GM20000 (cell line): ENCODE measurements around the gene TTC33.

Experiments used
- DNase-seq: peaks from one replicate; pipeline ENCODE4 v3.0.0; 2012; ENCODE audit warnings: low spot score
- TF ChIP-seq, protein P1 (sequence below): IDR thresholded peaks from 2 replicates; pipeline ENCODE4 v1.5.1; 2012; ENCODE audit warnings: mild to moderate bottlenecking, control low read depth; ENCODE audit errors: extremely low read depth, missing control alignments

The TTC33 gene, protein sequence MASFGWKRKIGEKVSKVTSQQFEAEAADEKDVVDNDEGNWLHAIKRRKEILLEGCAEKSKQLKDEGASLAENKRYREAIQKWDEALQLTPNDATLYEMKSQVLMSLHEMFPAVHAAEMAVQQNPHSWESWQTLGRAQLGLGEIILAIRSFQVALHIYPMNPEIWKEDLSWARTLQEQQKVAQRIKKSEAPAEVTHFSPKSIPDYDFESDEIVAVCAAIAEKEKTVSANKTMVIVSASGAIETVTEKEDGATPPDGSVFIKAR

DNA sequence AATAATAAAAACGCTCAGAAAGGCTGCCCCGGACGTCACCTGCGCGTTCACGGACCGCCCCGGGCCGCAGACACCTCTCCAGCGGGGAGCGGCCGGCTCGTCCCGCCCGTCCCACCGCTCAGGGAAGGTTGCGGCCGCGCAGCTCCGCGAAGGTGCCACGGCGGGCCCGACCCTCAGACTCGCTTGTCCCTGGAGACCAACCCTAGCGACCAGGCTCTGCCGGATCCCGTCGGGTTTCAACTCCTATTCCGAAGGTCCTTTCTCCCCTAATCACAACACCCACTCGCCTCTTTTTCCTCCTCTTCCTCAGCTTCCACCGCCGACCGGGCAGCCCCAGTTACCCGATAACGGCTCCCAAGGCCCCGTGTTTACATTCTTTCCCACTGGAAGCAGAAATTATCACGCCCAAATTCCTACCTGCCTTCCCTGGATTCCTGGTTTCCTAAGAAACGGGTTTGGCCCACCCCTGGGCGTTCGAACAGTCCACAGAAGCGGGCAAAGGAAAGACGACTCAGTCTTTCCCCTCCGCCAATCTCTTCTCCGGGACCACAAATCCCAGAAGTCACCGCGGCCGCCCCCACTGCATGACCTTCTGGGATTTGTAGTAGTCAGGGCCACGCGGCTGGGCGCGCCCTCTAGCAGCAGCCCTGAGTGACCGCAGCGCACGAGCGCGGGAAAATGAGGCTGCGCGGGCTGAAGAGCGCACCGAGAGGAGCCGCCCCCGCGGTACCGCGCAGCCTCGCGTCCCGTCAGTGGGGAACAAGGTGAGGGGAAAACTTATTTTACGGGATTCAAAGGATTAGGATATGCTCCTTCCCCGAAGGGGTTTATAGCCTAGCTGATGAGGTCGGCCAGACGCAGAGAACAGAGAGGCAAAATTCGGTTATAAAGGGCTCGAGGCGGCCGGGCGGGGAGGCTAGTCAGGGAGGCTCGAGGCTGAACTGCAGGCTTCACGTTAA, at the start of gene TTC33:
TTC33 (minus strand) TSS at position 555 of the 959 bp plus-strand sequence. CDS start 8,943 bp downstream, outside the sequence.
- TF ChIP-seq, protein P1, sequence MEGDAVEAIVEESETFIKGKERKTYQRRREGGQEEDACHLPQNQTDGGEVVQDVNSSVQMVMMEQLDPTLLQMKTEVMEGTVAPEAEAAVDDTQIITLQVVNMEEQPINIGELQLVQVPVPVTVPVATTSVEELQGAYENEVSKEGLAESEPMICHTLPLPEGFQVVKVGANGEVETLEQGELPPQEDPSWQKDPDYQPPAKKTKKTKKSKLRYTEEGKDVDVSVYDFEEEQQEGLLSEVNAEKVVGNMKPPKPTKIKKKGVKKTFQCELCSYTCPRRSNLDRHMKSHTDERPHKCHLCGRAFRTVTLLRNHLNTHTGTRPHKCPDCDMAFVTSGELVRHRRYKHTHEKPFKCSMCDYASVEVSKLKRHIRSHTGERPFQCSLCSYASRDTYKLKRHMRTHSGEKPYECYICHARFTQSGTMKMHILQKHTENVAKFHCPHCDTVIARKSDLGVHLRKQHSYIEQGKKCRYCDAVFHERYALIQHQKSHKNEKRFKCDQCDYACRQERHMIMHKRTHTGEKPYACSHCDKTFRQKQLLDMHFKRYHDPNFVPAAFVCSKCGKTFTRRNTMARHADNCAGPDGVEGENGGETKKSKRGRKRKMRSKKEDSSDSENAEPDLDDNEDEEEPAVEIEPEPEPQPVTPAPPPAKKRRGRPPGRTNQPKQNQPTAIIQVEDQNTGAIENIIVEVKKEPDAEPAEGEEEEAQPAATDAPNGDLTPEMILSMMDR, result peak; percentile 96
- DNase-seq, result peak; percentile 93

DNA sequence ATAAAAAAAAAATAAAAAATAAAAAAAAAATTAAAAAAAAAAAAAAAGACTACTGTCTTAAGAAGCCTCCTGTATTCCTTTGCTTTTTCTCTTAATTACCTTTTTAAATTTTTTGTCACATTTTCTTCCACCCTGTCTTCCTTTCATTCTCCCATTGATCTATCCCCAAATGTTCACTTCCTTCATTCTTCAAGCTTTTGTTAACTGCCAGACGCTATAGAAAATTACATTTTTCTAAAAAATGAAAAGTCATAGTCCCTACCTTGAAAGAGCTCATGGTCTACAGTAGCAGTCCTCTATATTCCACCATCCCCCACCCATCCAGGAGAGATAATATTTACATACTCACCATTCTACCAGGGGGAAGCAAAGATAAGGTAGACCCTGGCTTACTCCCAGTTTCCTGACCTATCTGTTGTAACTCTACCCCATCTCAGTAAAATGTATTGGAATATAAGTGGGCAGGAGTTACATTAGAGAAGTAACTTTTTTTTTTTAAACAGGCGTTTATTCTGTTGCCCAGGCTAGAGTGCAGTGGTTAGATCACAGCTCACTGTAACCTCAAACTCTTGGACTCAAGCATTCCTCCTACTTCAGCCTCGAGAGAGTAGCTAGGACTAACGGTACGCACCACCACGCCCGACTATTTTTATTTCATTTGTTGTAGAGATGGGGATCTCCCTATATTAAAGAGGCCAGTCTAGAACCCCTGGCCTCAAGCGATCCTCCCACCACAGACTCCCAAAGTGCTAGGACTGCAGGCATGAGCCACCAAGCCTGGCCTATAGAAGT, 46.2 kb upstream of the TTC33 start:
- TF ChIP-seq, protein P1, result no peak
- DNase-seq, result no peak

GRCh38 chr5:40799258-40799657, 43.5 kb upstream of the TTC33 start:
- TF ChIP-seq, protein P1, result no peak
- no peak for DNase-seq

GRCh38 chr5:40798801-40799210, 43.0 kb upstream of the TTC33 start:
- no peak for DNase-seq
- TF ChIP-seq, protein P1, result no peak

DNA sequence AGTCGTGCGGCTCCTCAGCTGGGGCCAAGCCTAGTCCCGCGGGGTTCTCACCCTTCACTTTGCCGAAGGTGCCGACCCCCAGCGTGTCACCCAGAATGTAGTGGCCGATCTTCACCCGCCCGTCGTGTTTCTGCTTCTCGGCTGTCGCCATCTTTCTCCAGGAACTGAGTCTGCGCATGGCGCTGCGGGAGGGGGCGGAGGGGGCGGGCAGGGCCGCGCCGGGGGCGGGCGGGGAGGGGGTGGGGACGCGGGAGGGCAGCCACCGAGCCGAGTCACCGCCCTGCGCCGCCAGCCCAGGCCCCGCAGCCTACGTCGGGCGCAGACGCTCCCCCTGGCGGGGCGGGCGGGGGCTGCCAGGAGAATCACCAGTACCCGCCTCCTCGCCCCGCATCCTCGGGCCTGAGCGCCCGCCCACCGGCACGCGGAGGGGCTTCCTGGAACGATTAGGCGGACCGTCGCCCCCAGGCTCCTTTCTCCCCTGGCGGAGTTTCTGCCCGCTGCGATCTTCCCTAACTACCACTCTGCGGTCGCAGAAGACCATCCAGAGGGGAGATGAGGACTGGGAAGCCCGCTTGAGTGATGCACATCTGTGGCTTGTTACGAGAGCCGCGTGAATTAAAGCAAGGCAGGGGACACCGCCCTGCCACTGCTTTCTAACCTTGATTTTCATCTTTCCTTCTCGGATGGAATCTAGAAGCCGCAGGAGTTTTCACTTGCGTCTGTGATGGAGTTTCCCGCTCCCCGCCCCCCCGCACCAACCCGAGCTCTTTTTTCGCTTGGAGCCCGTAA, 42.4 kb upstream of the TTC33 start, which contains the start of gene PRKAA1:
PRKAA1 (minus strand) TSS at position 363 of the 789 bp plus-strand sequence; CDS start at position 178, 185 bp downstream.
- peak; percentile 96 for DNase-seq
- TF ChIP-seq, protein P1, result peak; percentile 57

GRCh38 chr5:40797273-40798011, 41.7 kb upstream of the TTC33 start:
- peak; percentile 58 for DNase-seq
- TF ChIP-seq, protein P1, result no peak
